ENCODE measurements around the gene KLK12. TPM values are rescaled to one million over a fixed set of nuclear protein-coding genes. Genes with fewer than 3 reads are reported as not detected.
A peak's percentile ranks its signal among the peaks of the same experiment; 100 is the strongest.
"Not testable (repeated sequence)": the region's sequence is repeated elsewhere in the genome, so short reads cannot be mapped to it uniquely, and the experiment has no call there.

Gene KLK12
- polyA plus RNA-seq, 1 donor (not counting 4 experiments of a cell fraction or from before 2014, with no cell fraction given), result not detected

DNA sequence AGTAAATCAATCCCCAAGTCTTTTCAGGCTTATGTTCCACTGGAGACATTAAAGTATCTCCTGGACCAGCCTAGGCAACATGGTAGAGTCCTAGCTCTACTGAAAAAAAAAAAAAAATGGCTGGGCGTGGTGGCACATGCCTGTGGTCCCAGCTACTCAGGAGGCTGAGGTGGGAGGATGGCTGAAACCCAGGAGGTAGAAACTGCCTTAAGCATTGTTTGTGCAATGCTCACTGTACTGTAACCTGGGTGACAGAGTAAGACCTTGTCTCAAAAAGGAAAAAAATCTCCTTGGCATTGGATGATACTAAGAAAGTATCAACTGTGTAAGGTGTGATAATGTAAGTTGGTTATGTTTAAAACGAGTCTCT, 42.2 kb downstream of the KLK12 start:
- Histone ChIP-seq H2AFZ (ENCODE audit: control insufficient read depth, low read length) (peak overlapping the region; percentile 71), H3K27ac (ENCODE audit: control insufficient read depth, insufficient read depth, low read length) (peak overlapping the region; percentile 73), H3K4me2 (ENCODE audit: control insufficient read depth, extremely low read depth, insufficient read depth, low read depth, low read length) (peak overlapping the region; percentile 58), H3K27me3 (ENCODE audit: control insufficient read depth, extremely low read depth, insufficient read depth, low read length) (no peaks in the 10 kb centered on the region), H3K79me2 (ENCODE audit: control insufficient read depth, insufficient read depth, low read length) (no peaks in the 10 kb centered on the region), H3K9ac (ENCODE audit: control insufficient read depth, extremely low read depth, insufficient read depth, low read length) (peak overlapping the region; percentile 35), H4K20me1 (ENCODE audit: control insufficient read depth, extremely low read depth, insufficient read depth, low read length) (no peaks in the 10 kb centered on the region), H3K9me1 (ENCODE audit: control insufficient read depth, extremely low read depth, insufficient read depth, low read length) (no peaks in the 10 kb centered on the region), H3K9me3 (ENCODE audit: control insufficient read depth, low read depth, low read length) (no peaks in the 10 kb centered on the region), H3K36me3 (ENCODE audit: control insufficient read depth in 2 of 2, extremely low read depth in 1 of 2, insufficient read depth in 2 of 2, low read length in 2 of 2) (peaks cover 0 to 2% of the 10 kb centered on the region in 2 experiments), H3K4me1 (ENCODE audit: control insufficient read depth, extremely low read depth, insufficient read depth, low read length) (peaks cover 19% of the 10 kb centered on the region), H3K4me3 (ENCODE audit: control insufficient read depth in 2 of 3, extremely low read depth in 1 of 3, insufficient read depth in 2 of 3, low read depth in 1 of 3, low read length in 3 of 3) (peak overlapping the region in 1 of 3 experiments; percentile 16)
- FAIRE-seq, result peak; percentile 34
- TF ChIP-seq, protein P1, sequence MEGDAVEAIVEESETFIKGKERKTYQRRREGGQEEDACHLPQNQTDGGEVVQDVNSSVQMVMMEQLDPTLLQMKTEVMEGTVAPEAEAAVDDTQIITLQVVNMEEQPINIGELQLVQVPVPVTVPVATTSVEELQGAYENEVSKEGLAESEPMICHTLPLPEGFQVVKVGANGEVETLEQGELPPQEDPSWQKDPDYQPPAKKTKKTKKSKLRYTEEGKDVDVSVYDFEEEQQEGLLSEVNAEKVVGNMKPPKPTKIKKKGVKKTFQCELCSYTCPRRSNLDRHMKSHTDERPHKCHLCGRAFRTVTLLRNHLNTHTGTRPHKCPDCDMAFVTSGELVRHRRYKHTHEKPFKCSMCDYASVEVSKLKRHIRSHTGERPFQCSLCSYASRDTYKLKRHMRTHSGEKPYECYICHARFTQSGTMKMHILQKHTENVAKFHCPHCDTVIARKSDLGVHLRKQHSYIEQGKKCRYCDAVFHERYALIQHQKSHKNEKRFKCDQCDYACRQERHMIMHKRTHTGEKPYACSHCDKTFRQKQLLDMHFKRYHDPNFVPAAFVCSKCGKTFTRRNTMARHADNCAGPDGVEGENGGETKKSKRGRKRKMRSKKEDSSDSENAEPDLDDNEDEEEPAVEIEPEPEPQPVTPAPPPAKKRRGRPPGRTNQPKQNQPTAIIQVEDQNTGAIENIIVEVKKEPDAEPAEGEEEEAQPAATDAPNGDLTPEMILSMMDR (optimal IDR thresholded peaks at IDR 0.05 in 1 of 3, IDR thresholded peaks at IDR 0.05 in 1 of 3, conservative IDR thresholded peaks at IDR 0.05 in 1 of 3; ENCODE audit: extremely low read depth in 1 of 3, insufficient read depth in 2 of 3, low read length in 3 of 3), result no peak
- no peak for TF ChIP-seq EZH2 (IDR thresholded peaks at IDR 0.05; ENCODE audit: low read length)
- dilution Hi-C loops (cut with MboI; ENCODE audit: extremely low pct_ligation_motif_present, low sequenced_read_pairs), result no loop called here
- DNase-seq (ENCODE audit: low read depth, low spot score), result no peak

DNA sequence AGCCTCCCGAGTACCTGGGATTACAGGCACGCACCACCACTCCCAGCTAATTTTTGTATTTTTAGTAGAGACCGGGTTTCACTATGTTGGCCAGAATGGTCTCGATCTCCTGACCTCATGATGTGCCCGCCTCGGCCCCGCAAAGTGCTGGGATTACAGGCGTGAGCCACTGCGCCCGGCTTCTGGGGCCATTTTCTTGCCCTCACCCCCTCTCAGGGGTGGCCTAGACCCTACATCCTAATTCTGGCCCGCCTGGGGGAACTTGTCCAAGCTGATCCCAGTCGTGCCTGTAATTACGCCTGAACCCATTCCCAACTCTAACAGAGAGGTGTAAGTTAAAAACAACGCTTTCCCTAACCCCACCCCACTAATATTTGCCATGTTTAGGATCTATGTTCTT, 50.4 kb downstream of the KLK12 start:
- dilution Hi-C loops (cut with MboI; ENCODE audit: extremely low pct_ligation_motif_present, low sequenced_read_pairs); H3K79me2 ChIP-seq (ENCODE audit: control insufficient read depth, insufficient read depth, low read length); H3K36me3 ChIP-seq (ENCODE audit: control insufficient read depth in 2 of 2, extremely low read depth in 1 of 2, insufficient read depth in 2 of 2, low read length in 2 of 2); H3K9me1 ChIP-seq (ENCODE audit: control insufficient read depth, extremely low read depth, insufficient read depth, low read length); DNase-seq (ENCODE audit: low read depth, low spot score); H3K4me1 ChIP-seq (ENCODE audit: control insufficient read depth, extremely low read depth, insufficient read depth, low read length); H3K27ac ChIP-seq (ENCODE audit: control insufficient read depth, insufficient read depth, low read length); H3K9ac ChIP-seq (ENCODE audit: control insufficient read depth, extremely low read depth, insufficient read depth, low read length); H3K4me3 ChIP-seq (ENCODE audit: control insufficient read depth in 2 of 3, extremely low read depth in 1 of 3, insufficient read depth in 2 of 3, low read depth in 1 of 3, low read length in 3 of 3); H3K9me3 ChIP-seq (ENCODE audit: control insufficient read depth, low read depth, low read length); FAIRE-seq; H4K20me1 ChIP-seq (ENCODE audit: control insufficient read depth, extremely low read depth, insufficient read depth, low read length); H2AFZ ChIP-seq (ENCODE audit: control insufficient read depth, low read length); H3K4me2 ChIP-seq (ENCODE audit: control insufficient read depth, extremely low read depth, insufficient read depth, low read depth, low read length): not testable (repeated sequence)
- peaks cover 12% of the 10 kb centered on the region for H3K27me3 ChIP-seq (ENCODE audit: control insufficient read depth, extremely low read depth, insufficient read depth, low read length)

DNA sequence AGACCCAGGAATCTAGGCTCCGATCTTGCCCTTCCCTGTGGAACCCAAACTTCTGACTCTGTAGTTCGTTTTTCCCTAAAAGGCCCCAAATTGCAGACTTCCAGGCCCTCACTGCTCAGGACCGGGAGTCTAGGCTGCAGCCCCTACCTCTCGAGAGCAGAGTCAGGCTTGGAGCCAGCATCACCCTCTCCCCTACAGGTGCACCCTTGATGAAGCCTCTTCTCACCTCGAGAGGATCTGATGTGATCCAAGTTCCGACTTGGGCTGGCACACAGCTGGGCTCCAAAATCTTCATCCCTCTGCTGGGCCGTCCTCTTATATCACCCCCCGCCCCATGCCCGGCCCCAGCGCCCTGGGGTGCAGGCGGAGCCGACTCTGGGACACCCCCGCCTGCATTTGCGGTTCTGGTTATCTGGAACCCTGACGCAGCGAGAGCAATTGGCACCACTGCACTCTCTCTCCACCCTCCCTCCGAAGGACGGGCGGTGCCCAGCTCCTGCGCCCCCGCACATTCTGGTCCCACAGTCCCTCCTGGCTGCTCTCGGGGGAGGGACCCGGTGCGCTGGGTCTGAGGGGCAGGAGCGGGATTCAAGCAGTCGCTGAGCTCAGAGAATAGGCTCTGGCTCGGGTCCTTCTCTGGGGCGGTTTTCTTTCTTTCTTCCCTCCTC, 51.0 kb downstream of the KLK12 start, which contains the start of gene KLK7:
Gene KLK7 (minus strand): TSS at position 293 of the 668 bp plus-strand sequence. CDS start 1,518 bp downstream, outside the sequence.
- Histone ChIP-seq H3K9me3 (ENCODE audit: control insufficient read depth, low read depth, low read length) (no peaks in the 10 kb centered on the region), H2AFZ (ENCODE audit: control insufficient read depth, low read length) (peak within 1 kb of the TSS; percentile 70), H3K9me1 (ENCODE audit: control insufficient read depth, extremely low read depth, insufficient read depth, low read length) (no peaks in the 10 kb centered on the region), H3K36me3 (ENCODE audit: control insufficient read depth in 2 of 2, extremely low read depth in 1 of 2, insufficient read depth in 2 of 2, low read length in 2 of 2) (no peaks in the 10 kb centered on the region), H3K4me1 (ENCODE audit: control insufficient read depth, extremely low read depth, insufficient read depth, low read length) (peaks cover 8% of the 10 kb centered on the region), H3K79me2 (ENCODE audit: control insufficient read depth, insufficient read depth, low read length) (no peaks in the 10 kb centered on the region), H3K4me2 (ENCODE audit: control insufficient read depth, extremely low read depth, insufficient read depth, low read depth, low read length) (peak within 1 kb of the TSS; percentile 62), H3K27ac (ENCODE audit: control insufficient read depth, insufficient read depth, low read length) (no peak within 1 kb of the TSS), H3K4me3 (ENCODE audit: control insufficient read depth in 2 of 3, extremely low read depth in 1 of 3, insufficient read depth in 2 of 3, low read depth in 1 of 3, low read length in 3 of 3) (peak within 1 kb of the TSS in 2 of 3 experiments; percentile 20 to 31), H4K20me1 (ENCODE audit: control insufficient read depth, extremely low read depth, insufficient read depth, low read length) (no peaks in the 10 kb centered on the region), H3K9ac (ENCODE audit: control insufficient read depth, extremely low read depth, insufficient read depth, low read length) (peak within 1 kb of the TSS; percentile 44), H3K27me3 (ENCODE audit: control insufficient read depth, extremely low read depth, insufficient read depth, low read length) (peaks cover 12% of the 10 kb centered on the region)
- TF ChIP-seq EZH2 (IDR thresholded peaks at IDR 0.05; ENCODE audit: low read length), result no peak
- TF ChIP-seq, protein P1 (optimal IDR thresholded peaks at IDR 0.05 in 1 of 3, IDR thresholded peaks at IDR 0.05 in 1 of 3, conservative IDR thresholded peaks at IDR 0.05 in 1 of 3; ENCODE audit: extremely low read depth in 1 of 3, insufficient read depth in 2 of 3, low read length in 3 of 3), result no peak
- no peak for DNase-seq (ENCODE audit: low read depth, low spot score)
- FAIRE-seq, result no peak
- dilution Hi-C loops (cut with MboI; ENCODE audit: extremely low pct_ligation_motif_present, low sequenced_read_pairs), result no loop called here
